NB4 (cell line): ENCODE data around the gene CTCFL.

Experiments used
- DNase-seq: peaks from one replicate; pipeline ENCODE4 v3.0.0; 2010; ENCODE audit warnings: low read depth
- H3K4me3 ChIP-seq: one replicate; pipeline ENCODE4 v1.5.1; 2011; ENCODE audit warnings: mild to moderate bottlenecking, low read depth, low read length, moderate library complexity
- MYC ChIP-seq: IDR thresholded peaks from 2 replicates; pipeline ENCODE4 v1.6.1; 2011; ENCODE audit warnings: low read depth, low read length
- POLR2A ChIP-seq: IDR thresholded peaks from 2 replicates; pipeline ENCODE4 v1.6.1; 2011; ENCODE audit warnings: mild to moderate bottlenecking; ENCODE audit not compliant: insufficient read length; ENCODE audit errors: extremely low read depth
- TF ChIP-seq, protein P1 (sequence below): IDR thresholded peaks from one replicate; pipeline ENCODE4 v1.5.1; 2012; ENCODE audit warnings: low read depth, low read length
- TF ChIP-seq, protein P2 (sequence below): IDR thresholded peaks from 2 replicates; pipeline ENCODE4 v1.6.1; 2011; ENCODE audit warnings: low read depth, low read length

The CTCFL gene

DNA sequence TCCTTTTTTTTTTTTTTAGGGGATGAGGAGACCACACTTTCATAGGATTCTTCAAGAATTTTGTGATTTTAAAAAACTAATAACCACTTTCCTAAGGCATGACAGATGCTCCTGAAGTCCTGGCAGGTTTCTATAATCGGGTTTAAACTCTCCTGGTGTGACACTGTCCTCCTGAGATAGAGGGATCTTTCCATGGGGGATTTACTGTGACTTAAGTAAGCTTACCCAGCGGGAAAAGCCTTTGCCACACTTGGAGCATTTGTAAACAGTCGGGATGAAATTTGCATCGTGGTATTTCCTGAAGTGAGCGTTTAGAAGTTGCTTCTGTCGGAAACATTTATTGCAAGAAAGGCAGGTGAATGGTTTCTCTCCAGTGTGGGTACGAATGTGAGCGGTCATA is 16.6 kb downstream of the CTCFL start:
- TF ChIP-seq, protein P1, sequence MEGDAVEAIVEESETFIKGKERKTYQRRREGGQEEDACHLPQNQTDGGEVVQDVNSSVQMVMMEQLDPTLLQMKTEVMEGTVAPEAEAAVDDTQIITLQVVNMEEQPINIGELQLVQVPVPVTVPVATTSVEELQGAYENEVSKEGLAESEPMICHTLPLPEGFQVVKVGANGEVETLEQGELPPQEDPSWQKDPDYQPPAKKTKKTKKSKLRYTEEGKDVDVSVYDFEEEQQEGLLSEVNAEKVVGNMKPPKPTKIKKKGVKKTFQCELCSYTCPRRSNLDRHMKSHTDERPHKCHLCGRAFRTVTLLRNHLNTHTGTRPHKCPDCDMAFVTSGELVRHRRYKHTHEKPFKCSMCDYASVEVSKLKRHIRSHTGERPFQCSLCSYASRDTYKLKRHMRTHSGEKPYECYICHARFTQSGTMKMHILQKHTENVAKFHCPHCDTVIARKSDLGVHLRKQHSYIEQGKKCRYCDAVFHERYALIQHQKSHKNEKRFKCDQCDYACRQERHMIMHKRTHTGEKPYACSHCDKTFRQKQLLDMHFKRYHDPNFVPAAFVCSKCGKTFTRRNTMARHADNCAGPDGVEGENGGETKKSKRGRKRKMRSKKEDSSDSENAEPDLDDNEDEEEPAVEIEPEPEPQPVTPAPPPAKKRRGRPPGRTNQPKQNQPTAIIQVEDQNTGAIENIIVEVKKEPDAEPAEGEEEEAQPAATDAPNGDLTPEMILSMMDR, result no peak
- TF ChIP-seq POLR2A (no peak), MYC (no peak)
- TF ChIP-seq, protein P2, sequence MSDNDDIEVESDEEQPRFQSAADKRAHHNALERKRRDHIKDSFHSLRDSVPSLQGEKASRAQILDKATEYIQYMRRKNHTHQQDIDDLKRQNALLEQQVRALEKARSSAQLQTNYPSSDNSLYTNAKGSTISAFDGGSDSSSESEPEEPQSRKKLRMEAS, result no peak
- H3K4me3 ChIP-seq, result no peak overlapping the region
- DNase-seq, result no peak

DNA sequence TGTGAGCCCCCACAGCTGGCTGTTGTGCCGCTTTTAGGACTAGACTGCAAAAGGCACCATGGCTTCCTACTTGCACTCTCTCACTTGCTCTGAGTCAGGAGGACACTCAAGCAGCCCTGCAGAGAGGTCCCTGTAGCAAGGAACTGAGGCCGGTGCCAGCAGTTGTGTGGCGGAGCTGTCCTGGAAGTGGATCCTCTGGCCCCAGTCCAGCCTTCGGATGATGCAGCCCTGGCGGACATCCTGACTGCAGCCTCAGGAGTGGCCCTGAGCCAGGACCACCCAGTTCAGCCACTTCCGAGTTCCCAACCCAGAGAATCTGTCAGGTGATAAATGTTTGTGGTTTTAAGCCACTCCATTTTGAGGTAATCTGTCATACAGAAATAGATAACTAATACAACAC is 17.5 kb downstream of the CTCFL start:
- no peak for TF ChIP-seq MYC
- TF ChIP-seq, protein P1, result no peak
- TF ChIP-seq, protein P2, result no peak
- no peak for TF ChIP-seq POLR2A
- no peak overlapping the region for H3K4me3 ChIP-seq
- no peak for DNase-seq

DNA sequence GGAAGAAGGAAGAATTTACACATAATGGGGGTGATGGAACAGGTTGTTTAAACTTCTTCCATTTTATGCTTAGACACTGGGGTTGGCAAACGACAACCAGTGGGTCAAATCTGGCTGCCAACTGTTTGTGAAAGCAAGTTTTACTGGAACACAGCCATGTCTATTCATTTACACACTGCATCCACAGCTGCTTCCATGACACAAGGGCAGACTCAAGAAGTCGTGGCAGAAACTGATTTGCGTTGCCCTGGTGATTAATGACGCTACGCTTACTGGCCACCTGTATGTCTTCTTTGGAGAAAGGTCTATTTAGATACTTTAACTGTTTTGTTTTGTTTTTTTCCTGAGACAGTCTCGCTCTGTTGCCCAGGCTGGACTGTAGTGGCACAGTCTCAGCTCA is 19.0 kb downstream of the CTCFL start:
- no peak overlapping the region for H3K4me3 ChIP-seq
- TF ChIP-seq, protein P1, result no peak
- TF ChIP-seq, protein P2, result no peak
- TF ChIP-seq MYC, result no peak
- no peak for TF ChIP-seq POLR2A
- no peak for DNase-seq

DNA sequence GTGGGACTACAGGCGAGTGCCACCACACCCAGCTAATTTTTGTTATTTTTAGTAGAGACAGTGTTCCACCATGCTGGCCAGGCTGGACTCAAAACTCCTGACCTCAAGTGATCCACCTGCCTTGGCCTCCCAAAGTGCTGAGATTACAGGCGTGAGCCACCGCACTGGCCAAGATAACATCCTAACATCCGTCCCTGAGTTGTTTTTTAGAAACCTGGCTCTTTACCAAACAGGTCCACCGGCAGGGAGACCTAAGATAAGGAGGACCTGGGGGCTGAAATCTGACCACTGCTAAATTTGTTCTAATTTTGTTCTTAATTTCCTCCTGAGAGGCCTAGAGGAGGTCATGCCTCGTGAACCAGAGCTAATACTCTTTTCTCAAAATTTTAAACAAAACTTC is 20.5 kb downstream of the CTCFL start:
- DNase-seq, result no peak
- no peak for TF ChIP-seq MYC
- TF ChIP-seq, protein P2, result no peak
- TF ChIP-seq, protein P1, result no peak
- no peak for TF ChIP-seq POLR2A
- H3K4me3 ChIP-seq, result no peak overlapping the region

DNA sequence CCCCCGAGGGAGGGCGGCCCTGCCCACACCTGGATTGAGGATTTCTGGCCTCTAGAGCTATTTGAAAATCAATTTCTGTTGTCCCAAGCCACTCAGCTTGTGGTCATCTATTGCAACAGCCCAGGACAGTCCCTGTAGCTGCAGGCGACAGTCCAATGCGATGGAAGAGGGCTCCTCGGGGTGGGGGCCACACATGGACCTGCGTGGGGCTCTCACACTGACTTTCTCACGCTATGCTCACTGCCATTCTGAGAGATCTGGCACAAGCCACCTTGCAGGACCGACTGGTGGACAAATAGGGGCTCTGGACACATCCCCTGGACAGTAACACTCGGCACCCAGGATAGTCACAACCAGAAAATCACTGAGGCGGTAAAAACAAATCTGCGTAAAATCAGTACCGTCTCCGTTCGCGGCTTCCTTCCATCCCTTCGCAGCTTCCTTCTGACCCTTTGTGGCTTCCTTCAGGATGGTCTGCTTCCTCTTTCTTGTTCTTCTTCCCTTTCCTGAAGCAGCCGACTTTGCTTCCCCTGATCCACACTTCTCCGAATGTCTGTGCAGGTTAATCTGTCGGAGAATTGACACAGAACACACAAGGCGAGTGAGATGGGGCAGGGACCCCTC is 21.8 kb downstream of the CTCFL start:
- H3K4me3 ChIP-seq, result no peak overlapping the region
- peak; percentile 42 for DNase-seq
- TF ChIP-seq POLR2A, result no peak
- TF ChIP-seq MYC, result no peak
- TF ChIP-seq, protein P1, result no peak
- TF ChIP-seq, protein P2, result no peak
